Lower leg skin (tissue), 3 donors: ENCODE data around the gene UNC13A.

ENCODE experiments used
- POLR2A ChIP-seq, 2 donors: fragments of 450-650 bp; IDR thresholded peaks; one replicate each; pipeline ENCODE4 v1.6.1; 2016 to 2017; ENCODE audit warnings: antibody characterized with exemption in 2 of 2, mild to moderate bottlenecking in 1 of 2, moderate library complexity in 1 of 2
- TF ChIP-seq, protein P1 (sequence below), 3 donors: fragments of 450-650 bp; IDR thresholded peaks; one replicate each; pipeline ENCODE4 v1.5.1; 2016; ENCODE audit warnings: antibody characterized with exemption in 3 of 3, mild to moderate bottlenecking in 3 of 3, moderate library complexity in 2 of 3

DNA sequence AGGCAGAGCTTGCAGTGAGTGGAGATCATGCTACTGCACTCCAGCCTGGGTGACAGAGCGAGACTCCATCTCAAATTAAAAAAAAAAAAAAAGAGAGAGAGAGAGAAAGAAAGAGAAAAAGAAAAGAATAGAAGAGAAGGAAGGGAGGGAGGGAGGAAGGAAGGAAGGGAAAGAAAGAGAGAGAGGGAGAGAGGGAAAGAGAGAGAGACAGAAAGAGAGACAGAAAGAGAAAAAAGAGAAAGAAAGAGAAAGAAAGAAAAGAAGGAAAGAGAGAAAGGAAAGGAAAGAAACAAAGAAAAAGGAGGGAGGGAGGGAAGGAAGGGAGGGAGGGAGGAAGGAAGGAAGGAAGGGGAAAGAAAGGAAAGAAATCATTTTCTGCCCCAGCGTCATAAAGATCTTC, 7.0 kb upstream of the UNC13A start:
- TF ChIP-seq POLR2A (IDR thresholded peaks at IDR 0.05) = no peak
- TF ChIP-seq, protein P1, sequence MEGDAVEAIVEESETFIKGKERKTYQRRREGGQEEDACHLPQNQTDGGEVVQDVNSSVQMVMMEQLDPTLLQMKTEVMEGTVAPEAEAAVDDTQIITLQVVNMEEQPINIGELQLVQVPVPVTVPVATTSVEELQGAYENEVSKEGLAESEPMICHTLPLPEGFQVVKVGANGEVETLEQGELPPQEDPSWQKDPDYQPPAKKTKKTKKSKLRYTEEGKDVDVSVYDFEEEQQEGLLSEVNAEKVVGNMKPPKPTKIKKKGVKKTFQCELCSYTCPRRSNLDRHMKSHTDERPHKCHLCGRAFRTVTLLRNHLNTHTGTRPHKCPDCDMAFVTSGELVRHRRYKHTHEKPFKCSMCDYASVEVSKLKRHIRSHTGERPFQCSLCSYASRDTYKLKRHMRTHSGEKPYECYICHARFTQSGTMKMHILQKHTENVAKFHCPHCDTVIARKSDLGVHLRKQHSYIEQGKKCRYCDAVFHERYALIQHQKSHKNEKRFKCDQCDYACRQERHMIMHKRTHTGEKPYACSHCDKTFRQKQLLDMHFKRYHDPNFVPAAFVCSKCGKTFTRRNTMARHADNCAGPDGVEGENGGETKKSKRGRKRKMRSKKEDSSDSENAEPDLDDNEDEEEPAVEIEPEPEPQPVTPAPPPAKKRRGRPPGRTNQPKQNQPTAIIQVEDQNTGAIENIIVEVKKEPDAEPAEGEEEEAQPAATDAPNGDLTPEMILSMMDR (IDR thresholded peaks at IDR 0.05) = no peak
